ENCODE data around the gene BACE1. TPM values are rescaled to one million over a fixed set of nuclear protein-coding genes. Genes with fewer than 3 reads are reported as not detected.

BACE1 gene
- total and polyA plus RNA-seq, 10 of the 15 experiments (the other 5 are each of a cell fraction or from before 2014, with no cell fraction given), result 0.07 to 1.6 (median 0.32) TPM

DNA sequence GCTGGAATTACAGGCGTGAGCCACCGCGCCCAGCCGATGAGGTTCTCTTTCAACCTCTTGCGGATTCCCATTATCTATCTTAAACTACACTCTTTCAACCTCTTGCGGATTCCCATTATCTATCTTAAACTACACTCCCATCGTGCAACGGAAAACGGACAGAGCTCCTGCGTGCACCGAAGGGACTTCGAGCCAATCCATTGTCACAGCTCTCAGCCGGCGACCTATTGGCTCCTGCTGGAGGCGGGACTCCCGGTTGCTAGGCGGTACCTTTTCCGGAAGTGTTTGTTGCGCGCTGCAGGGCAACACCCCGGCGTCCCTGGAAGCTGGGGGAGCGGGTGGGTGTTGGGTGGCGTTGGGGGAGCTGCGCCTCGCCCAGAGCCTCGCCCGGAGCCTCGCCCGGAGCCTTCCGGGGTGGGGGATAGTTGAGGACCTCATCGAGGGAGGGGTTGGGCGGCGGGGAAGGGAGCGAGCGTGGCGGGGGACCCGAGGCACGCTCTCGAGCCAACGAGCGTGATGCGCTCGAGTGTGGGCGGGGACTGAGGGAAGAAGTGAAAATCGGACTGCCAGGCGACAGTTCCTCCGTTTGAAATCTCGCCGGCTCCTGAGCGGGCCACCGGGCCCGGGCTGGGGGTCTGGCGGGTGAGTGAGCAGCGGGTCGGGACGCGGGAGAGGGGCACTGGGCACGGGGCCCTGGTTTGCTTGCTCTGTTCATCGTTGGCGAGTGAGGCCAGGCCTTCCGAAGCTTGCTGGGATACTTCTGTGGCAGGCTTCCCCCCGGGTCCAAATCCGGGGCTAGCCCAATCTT lies 11.7 kb upstream of the BACE1 start, which contains the start of gene CEP164 (continued):
- TF ChIP-seq SPI1 (IDR thresholded peaks at IDR 0.05; ENCODE audit: borderline replicate concordance, insufficient read depth, low read depth, low read length) (peak; percentile 75), SREBF1 (IDR thresholded peaks at IDR 0.05; ENCODE audit: low read length) (no peak), TCF3 (IDR thresholded peaks at IDR 0.05; ENCODE audit: borderline replicate concordance, insufficient read depth, low read depth, low read length) (no peak), NRF1 (conservative IDR thresholded peaks at IDR 0.05; ENCODE audit: low read depth, low read length) (no peak), HDAC6 (IDR thresholded peaks at IDR 0.05; ENCODE audit: unreplicated experiment) (no peak), TBL1XR1 (IDR thresholded peaks at IDR 0.05; ENCODE audit: low read depth, low read length) (peak; percentile 40; the same call in 1 of the 2 replicates), RFX5 (IDR thresholded peaks at IDR 0.05; ENCODE audit: low read depth, low read length) (peak; percentile 94), CHD1 (IDR thresholded peaks at IDR 0.05; ENCODE audit: low read depth, low read length) (no peak), IKZF1 (conservative IDR thresholded peaks at IDR 0.05) (peak; percentile 57; the same call in 1 of the 2 replicates), BHLHE40 (IDR thresholded peaks at IDR 0.05; ENCODE audit: borderline replicate concordance in 1 of 2, low read depth in 2 of 2, low read length in 1 of 2) (peak in 1 of 2 experiments; percentile 81; a peak in 2 of 4 replicates), CEBPB (IDR thresholded peaks at IDR 0.05; ENCODE audit: borderline replicate concordance in 1 of 2, low read depth in 2 of 2, low read length in 2 of 2) (no peak), WRNIP1 (IDR thresholded peaks at IDR 0.05; ENCODE audit: borderline replicate concordance, low read depth, low read length) (no peak), TCF7 (IDR thresholded peaks at IDR 0.05; ENCODE audit: borderline replicate concordance) (no peak), FOXK2 (IDR thresholded peaks at IDR 0.05) (no peak), KDM1A (IDR thresholded peaks at IDR 0.05; ENCODE audit: borderline replicate concordance) (no peak), SRF (IDR thresholded peaks at IDR 0.05; ENCODE audit: low read depth in 2 of 2, low read length in 2 of 2) (no peak), EED (IDR thresholded peaks at IDR 0.05; ENCODE audit: low read depth) (no peak), MTA2 (IDR thresholded peaks at IDR 0.05; ENCODE audit: low read depth) (peak; percentile 10; the same call in 1 of the 2 replicates), BCL11A (IDR thresholded peaks at IDR 0.05; ENCODE audit: low read depth, low read length) (no peak), HCFC1 (IDR thresholded peaks at IDR 0.05; ENCODE audit: low read length) (peak; percentile 73), MYC (IDR thresholded peaks at IDR 0.05; ENCODE audit: insufficient read depth, insufficient read length, insufficient replicate concordance, low read length, severe bottlenecking) (no peak), HDAC2 (IDR thresholded peaks at IDR 0.05) (no peak)
- TF ChIP-seq, protein P1, sequence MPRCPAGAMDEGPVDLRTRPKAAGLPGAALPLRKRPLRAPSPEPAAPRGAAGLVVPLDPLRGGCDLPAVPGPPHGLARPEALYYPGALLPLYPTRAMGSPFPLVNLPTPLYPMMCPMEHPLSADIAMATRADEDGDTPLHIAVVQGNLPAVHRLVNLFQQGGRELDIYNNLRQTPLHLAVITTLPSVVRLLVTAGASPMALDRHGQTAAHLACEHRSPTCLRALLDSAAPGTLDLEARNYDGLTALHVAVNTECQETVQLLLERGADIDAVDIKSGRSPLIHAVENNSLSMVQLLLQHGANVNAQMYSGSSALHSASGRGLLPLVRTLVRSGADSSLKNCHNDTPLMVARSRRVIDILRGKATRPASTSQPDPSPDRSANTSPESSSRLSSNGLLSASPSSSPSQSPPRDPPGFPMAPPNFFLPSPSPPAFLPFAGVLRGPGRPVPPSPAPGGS (IDR thresholded peaks at IDR 0.05; ENCODE audit: borderline replicate concordance, insufficient read depth, low read depth, low read length, poor library complexity, severe bottlenecking), result no peak
- TF ChIP-seq, protein P2, sequence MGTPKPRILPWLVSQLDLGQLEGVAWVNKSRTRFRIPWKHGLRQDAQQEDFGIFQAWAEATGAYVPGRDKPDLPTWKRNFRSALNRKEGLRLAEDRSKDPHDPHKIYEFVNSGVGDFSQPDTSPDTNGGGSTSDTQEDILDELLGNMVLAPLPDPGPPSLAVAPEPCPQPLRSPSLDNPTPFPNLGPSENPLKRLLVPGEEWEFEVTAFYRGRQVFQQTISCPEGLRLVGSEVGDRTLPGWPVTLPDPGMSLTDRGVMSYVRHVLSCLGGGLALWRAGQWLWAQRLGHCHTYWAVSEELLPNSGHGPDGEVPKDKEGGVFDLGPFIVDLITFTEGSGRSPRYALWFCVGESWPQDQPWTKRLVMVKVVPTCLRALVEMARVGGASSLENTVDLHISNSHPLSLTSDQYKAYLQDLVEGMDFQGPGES (IDR thresholded peaks at IDR 0.05), result peak; percentile 66; the same call in 1 of the 2 replicates
- TF ChIP-seq, protein P3, sequence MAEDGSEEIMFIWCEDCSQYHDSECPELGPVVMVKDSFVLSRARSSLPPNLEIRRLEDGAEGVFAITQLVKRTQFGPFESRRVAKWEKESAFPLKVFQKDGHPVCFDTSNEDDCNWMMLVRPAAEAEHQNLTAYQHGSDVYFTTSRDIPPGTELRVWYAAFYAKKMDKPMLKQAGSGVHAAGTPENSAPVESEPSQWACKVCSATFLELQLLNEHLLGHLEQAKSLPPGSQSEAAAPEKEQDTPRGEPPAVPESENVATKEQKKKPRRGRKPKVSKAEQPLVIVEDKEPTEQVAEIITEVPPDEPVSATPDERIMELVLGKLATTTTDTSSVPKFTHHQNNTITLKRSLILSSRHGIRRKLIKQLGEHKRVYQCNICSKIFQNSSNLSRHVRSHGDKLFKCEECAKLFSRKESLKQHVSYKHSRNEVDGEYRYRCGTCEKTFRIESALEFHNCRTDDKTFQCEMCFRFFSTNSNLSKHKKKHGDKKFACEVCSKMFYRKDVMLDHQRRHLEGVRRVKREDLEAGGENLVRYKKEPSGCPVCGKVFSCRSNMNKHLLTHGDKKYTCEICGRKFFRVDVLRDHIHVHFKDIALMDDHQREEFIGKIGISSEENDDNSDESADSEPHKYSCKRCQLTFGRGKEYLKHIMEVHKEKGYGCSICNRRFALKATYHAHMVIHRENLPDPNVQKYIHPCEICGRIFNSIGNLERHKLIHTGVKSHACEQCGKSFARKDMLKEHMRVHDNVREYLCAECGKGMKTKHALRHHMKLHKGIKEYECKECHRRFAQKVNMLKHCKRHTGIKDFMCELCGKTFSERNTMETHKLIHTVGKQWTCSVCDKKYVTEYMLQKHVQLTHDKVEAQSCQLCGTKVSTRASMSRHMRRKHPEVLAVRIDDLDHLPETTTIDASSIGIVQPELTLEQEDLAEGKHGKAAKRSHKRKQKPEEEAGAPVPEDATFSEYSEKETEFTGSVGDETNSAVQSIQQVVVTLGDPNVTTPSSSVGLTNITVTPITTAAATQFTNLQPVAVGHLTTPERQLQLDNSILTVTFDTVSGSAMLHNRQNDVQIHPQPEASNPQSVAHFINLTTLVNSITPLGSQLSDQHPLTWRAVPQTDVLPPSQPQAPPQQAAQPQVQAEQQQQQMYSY (CRISPR knock-in tag; IDR thresholded peaks at IDR 0.05), result no peak

Measured in GM12878 (cell line).